HG02870 (cell line): Measurements from ENCODE around the gene ASTN2.

ENCODE experiments used
- ATAC-seq: cut with Tn5 transposase; IDR thresholded peaks from one replicate; pipeline ENCODE4 v1.9.1; 2021; ENCODE audit warnings: mild to moderate bottlenecking, moderate library complexity; ENCODE audit not compliant: unreplicated experiment

ASTN2 gene

DNA sequence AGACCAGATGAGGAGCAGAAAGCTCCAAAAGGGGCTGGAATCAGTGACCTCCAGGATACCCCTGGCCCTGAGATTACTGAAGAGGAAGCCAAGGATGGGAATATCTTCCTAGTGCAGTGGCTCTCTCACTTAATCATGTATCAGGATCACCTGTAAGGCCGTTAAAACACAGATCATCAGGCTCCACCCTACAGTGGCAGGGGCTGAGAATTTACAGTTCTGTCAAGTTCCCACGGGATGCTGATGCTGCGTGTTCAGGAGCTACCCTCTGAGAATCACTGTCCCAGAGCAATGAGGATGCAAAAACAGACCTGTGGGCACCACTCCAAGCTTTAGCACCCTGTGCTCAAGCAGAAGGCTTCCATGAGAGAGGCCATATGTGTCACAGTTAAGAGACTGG is 291.9 kb downstream of the ASTN2 start:
- no peak for ATAC-seq

- ATAC-seq, result no peak
Measured at GRCh38 chr9:117122102-117122501, 292.8 kb downstream of the ASTN2 start.

- no peak for ATAC-seq
Measured at GRCh38 chr9:117121316-117121715, 293.5 kb downstream of the ASTN2 start.

GRCh38 chr9:117120061-117120460 is 294.8 kb downstream of the ASTN2 start:
- no peak for ATAC-seq

GRCh38 chr9:117116084-117116483 is 298.8 kb downstream of the ASTN2 start:
- ATAC-seq, result peak; percentile 97

DNA sequence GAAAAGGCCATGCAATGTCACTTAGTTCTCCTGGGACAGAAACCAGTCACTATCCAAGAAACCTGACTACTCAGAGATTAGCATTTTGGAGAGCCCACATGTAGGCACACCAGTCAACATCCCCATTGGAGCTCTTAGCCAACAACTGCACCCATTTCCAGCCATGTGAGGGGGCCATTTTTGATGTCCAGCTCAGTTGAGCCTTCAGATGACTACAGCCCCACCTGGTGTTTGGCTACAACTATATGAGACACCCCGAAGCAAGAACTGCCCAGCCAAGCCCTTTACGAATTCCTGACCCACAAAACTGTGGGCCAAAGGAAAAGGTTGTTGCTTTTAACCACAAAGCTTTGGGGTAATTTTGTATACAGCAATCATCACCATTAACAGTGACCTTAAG is 300.1 kb downstream of the ASTN2 start:
- ATAC-seq, result no peak

GRCh38 chr9:117104716-117105495 is 310.0 kb downstream of the ASTN2 start:
- ATAC-seq, result no peak

GRCh38 chr9:117104206-117104605 is 310.7 kb downstream of the ASTN2 start:
- ATAC-seq, result no peak

DNA sequence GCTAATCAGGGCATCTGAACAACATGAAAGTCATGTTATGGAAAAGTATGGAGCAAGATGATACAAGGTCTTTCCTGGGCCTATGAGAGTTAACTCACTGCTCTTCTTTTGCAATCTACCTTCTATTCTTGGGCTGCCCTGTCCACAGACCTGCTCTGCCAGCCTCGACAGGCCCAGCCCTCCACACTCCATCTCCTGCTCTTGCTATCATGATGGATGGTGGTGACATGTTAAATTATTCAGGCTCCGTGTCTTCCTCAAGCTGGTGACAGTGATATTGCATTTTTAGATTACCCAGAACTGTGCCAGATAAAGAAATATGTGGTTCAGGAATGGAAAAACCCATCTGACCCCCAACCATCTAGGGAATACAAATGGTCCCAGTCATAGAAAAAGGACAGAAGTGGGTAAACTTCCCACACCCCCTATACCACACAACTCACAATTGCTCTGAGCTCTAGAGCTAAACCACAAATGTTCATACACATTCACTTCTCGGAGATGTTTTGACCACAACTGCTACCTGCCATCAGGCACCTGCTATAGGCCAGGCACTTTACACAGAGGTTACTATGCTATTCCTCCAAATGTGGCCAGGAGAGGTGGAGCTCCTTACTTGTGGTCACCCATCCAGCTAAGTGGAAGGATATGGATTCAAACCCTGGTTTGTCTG is 311.3 kb downstream of the ASTN2 start:
- no peak for ATAC-seq

GRCh38 chr9:117101008-117101407 is 313.8 kb downstream of the ASTN2 start:
- ATAC-seq, result no peak

DNA sequence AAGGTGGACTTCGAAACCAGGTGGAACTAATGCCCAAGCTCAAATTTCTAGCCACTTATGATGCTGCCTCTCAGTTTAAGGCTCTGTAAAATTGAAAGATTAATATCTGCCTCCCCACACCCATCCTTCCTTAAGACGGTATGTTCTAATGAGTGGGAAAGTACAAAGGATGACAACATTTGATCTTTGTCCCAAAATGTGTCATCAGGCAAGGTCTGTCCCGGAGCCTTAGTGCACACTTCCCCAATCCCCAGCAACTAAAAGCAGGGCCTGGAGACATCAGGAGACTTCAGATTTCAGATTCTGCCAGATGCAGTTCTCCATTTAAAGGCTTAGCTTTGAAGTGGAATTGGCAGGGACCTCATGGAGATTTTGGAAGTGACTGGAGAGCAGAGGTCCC is 316.5 kb downstream of the ASTN2 start:
- peak; percentile 59 for ATAC-seq

GRCh38 chr9:117097761-117098160 is 317.1 kb downstream of the ASTN2 start:
- no peak for ATAC-seq

DNA sequence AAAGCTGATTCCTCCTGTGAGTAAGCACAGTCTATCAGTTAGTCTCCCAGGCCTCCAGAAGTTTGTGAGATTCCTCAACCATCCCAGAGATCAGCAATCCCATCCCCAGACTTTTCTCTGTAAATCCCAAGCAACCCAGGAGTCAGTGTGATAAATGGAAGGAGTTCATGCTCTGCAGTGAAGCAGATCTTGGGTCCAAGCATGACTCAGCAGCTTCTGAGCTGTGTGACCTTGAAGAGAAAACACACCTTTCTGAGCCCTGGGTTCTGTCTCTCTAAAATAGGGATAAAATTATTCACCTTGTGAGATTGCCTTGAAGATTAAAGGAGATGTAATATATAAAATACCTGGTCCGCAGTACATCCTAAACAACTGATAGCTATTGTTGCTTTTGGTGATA is 318.7 kb downstream of the ASTN2 start:
- ATAC-seq, result no peak

GRCh38 chr9:117095081-117095480 is 319.8 kb downstream of the ASTN2 start:
- ATAC-seq, result no peak

DNA sequence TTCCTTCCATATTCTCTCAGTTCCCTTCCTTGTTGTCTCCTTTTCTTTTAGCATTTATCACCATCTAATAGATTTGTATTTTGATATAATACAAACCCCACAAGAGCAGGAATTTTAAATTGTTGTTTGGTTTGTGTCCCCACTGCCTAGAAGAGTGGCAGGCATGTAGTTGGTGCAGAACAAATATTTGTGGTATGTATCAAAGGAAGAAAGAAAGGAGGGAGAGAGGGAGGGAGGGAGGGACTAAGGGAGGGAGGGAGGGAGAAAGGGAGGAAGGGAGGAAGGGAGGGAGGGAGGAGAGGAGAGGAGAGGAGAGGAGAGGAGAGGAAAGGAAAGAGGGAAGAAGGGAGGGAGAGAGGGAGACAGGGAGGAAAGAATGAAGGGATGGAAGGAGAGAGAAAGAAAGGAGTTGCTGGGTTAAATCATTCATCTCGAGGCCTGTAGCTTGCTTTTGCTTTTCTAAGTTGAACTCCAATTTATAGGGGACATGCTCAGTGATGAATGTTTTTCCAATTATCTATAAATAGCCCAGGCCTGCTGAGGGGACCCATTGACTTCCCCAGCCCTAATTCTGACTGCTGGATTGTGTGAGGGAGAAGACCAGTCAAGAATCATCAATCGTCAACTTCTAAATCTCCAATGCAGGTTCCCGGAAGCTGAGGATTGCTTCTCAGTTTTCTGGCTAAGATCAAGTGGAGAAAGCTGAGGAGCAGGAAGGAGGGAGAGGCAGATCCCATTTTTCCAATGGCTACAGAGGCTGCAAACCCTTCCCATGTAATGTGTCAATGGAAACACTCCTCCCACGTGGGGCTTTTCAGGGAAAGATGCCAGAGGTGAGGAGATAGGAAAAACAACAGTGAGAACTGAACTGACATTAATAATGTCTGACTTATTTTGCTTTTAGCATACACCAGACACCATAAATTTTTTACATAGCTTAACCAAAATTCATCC is 320.7 kb downstream of the ASTN2 start:
- no peak for ATAC-seq

GRCh38 chr9:117092582-117092981 is 322.3 kb downstream of the ASTN2 start:
- ATAC-seq, result no peak

DNA sequence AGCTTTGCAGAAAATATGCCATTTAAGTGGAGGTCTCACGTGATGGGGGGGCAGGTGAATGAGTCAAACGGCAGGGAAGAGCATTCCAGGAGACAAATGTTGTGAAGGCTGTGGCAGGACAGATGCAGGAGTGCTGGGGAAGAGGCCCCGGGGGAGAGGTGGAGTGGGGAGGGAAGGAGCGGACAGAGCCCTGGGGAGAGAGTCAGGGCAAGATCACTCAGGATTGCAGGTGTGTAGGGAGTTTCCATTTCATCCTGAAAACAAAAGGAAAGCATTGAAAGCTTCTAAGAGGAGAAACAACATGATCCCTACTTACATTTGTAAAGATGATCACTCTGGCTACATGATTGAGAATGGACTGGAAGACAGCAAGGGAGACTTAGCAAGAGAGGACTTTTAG is 323.3 kb downstream of the ASTN2 start:
- ATAC-seq, result no peak

- ATAC-seq, result no peak
Measured at GRCh38 chr9:117088786-117089185, 326.1 kb downstream of the ASTN2 start.

DNA sequence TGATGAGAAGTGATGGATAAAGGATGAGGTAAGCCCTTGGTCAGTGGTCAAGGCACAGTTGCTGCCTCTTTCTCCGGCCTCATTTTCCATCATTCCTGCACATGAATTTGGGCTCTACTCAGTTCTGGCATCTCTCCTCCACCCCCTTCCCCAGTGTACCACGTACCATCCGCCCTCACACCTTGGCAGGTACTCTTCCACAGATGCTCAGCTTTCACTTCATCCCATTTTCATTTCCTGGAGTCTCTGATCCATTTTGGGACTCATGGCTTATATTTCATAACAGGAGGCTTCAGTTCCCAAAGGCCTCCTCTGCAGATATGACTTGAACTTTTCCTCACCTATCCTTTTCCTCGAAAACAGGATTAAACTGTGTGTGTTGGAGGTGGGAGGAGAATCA is 326.7 kb downstream of the ASTN2 start:
- ATAC-seq, result no peak

- ATAC-seq, result no peak
Measured at GRCh38 chr9:117084221-117084620, 330.6 kb downstream of the ASTN2 start.

DNA sequence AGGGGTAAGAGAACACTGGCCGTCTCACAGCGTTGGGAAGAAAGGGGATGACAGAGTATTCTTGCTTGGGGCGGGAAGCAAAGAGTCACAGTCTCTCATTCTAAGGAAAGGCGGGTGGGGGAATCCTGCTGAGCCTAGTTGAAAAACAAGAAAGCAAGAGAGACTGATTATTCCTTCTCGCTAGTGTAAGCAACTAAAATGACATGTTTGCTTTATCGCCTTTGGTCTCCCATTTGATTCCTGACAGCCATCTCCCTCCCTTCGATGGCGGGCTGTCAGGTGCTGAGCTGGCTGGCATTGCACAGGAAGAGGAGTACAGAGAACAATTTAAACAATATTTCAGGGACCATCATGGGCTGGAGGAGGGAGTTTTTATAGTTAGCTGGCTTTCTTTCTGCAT is 331.3 kb downstream of the ASTN2 start:
- no peak for ATAC-seq
